ENCODE data around the gene RPS18. TPM values are rescaled to one million over a fixed set of nuclear protein-coding genes. Genes with fewer than 3 reads are reported as not detected.

Gene RPS18
- total and polyA plus RNA-seq, 9 of the 15 experiments (the other 6 are each of a cell fraction or from before 2014, with no cell fraction given): 5,023 to 17,516 (median 8,131) TPM

- TF ChIP-seq ZNF707 (CRISPR knock-in tag; conservative IDR thresholded peaks at IDR 0.05): no peak
- TF ChIP-seq ETV1 (tag; conservative IDR thresholded peaks at IDR 0.05; ENCODE audit: low read depth): no peak
- no peak for TF ChIP-seq ZKSCAN8 (CRISPR knock-in tag; IDR thresholded peaks at IDR 0.05)
- TF ChIP-seq ARID3B (CRISPR knock-in tag; IDR thresholded peaks at IDR 0.05; ENCODE audit: borderline replicate concordance): no peak
- no peak for TF ChIP-seq BCLAF1 (IDR thresholded peaks at IDR 0.05; ENCODE audit: borderline replicate concordance in 1 of 2, control insufficient read depth in 1 of 2, low read depth in 2 of 2, low read length in 1 of 2)
- TF ChIP-seq ZBTB5 (IDR thresholded peaks at IDR 0.05): no peak
- TF ChIP-seq ZNF584 (CRISPR knock-in tag; IDR thresholded peaks at IDR 0.05; ENCODE audit: low read depth): no peak; the same call in 1 of the 2 replicates
- TF ChIP-seq MXD1 (CRISPR knock-in tag; IDR thresholded peaks at IDR 0.05; ENCODE audit: borderline replicate concordance, poor library complexity, severe bottlenecking): no peak
- no peak for TF ChIP-seq KLF1 (tag; IDR thresholded peaks at IDR 0.05)
- no peak for TF ChIP-seq TRIM24 (IDR thresholded peaks at IDR 0.05)
- TF ChIP-seq ZBTB2 (IDR thresholded peaks at IDR 0.05): 0 out of 2 replicates have a peak, but pooled peaks have one; percentile 33
- peak; percentile 48 for TF ChIP-seq BRD9 (IDR thresholded peaks at IDR 0.05; ENCODE audit: low read depth, partially characterized antibody)
- no peak for TF ChIP-seq RAD21 (CRISPR knock-in tag; conservative IDR thresholded peaks at IDR 0.05 in 1 of 2, IDR thresholded peaks at IDR 0.05 in 1 of 2)
- peak; percentile 74 for TF ChIP-seq SUPT5H (IDR thresholded peaks at IDR 0.05)
- TF ChIP-seq BDP1 (IDR thresholded peaks at IDR 0.05; ENCODE audit: insufficient read depth, insufficient read length): no peak
- no peak for TF ChIP-seq FUS (optimal IDR thresholded peaks at IDR 0.05; ENCODE audit: low read depth, low read length)
- no peak for TF ChIP-seq HEY1 (CRISPR knock-in tag; IDR thresholded peaks at IDR 0.05; ENCODE audit: borderline replicate concordance)
- TF ChIP-seq SMARCB1 (IDR thresholded peaks at IDR 0.05; ENCODE audit: insufficient read length, low read depth): no peak
These were observed 26.3 kb downstream of the RPS18 start (continued) for GRCh38 chr6:33297956-33298772.

Data from K562 (cell line).